AG08396 (cell line): Measurements from ENCODE around the gene USE1.
"Not testable (repeated sequence)": the region's sequence is repeated elsewhere in the genome, so short reads cannot be mapped to it uniquely, and the experiment has no call there.

Experiments
- DNase-seq: peaks from one replicate; pipeline ENCODE4 v3.0.0; 2012; ENCODE audit warnings: low spot score, mixed read lengths

Gene USE1

GRCh38 chr19:17215127-17215971 is at the start of gene USE1:
TSS of gene USE1 (plus strand) at chr19:17215357. CDS start at chr19:17215406, 49 bp downstream.
- DNase-seq, result peak; percentile 91

- DNase-seq, result no peak
These were observed 49.4 kb upstream of the USE1 start for GRCh38 chr19:17165715-17166114.

- DNase-seq, result no peak
These were observed 44.4 kb upstream of the USE1 start for GRCh38 chr19:17170538-17171297.

- DNase-seq, result no peak
These were observed 43.3 kb upstream of the USE1 start for GRCh38 chr19:17171874-17172273.

GRCh38 chr19:17172624-17173345 is 42.4 kb upstream of the USE1 start:
- DNase-seq, result no peak

- no peak for DNase-seq
These were observed 36.9 kb upstream of the USE1 start for GRCh38 chr19:17178291-17178690.

GRCh38 chr19:17180997-17181702 is 34.0 kb upstream of the USE1 start:
- no peak for DNase-seq

- DNase-seq, result no peak
These were observed 31.8 kb upstream of the USE1 start for GRCh38 chr19:17183271-17183761.

GRCh38 chr19:17183858-17184321 is 31.3 kb upstream of the USE1 start:
- no peak for DNase-seq

- no peak for DNase-seq
These were observed 30.8 kb upstream of the USE1 start for GRCh38 chr19:17184371-17184841.

- DNase-seq, result no peak
These were observed 29.6 kb upstream of the USE1 start for GRCh38 chr19:17185590-17185989.

GRCh38 chr19:17191736-17192135 is 23.4 kb upstream of the USE1 start:
- not testable (repeated sequence) for DNase-seq

GRCh38 chr19:17192751-17193150 is 22.4 kb upstream of the USE1 start:
- no peak for DNase-seq

GRCh38 chr19:17194608-17195007 is 20.5 kb upstream of the USE1 start:
- DNase-seq, result no peak

GRCh38 chr19:17195106-17195505 is 20.1 kb upstream of the USE1 start:
- DNase-seq, result no peak

- DNase-seq, result no peak
These were observed 18.5 kb upstream of the USE1 start for GRCh38 chr19:17196610-17197009.

GRCh38 chr19:17197666-17198065 is 17.5 kb upstream of the USE1 start:
- DNase-seq, result no peak

GRCh38 chr19:17200408-17201079 is 14.6 kb upstream of the USE1 start:
- DNase-seq, result no peak

- DNase-seq, result peak; percentile 56
These were observed 12.9 kb upstream of the USE1 start for GRCh38 chr19:17202249-17202648.

GRCh38 chr19:17202713-17203112 is 12.4 kb upstream of the USE1 start:
- no peak for DNase-seq
